T1000 (cell line): ENCODE measurements around the gene SSU72.
"Not testable (repeated sequence)": the region's sequence is repeated elsewhere in the genome, so short reads cannot be mapped to it uniquely, and the experiment has no call there.

Experiments
- DNase-seq: peaks from one replicate; lab custom pipeline; 2025; ENCODE audit warnings: mixed read lengths; lab: John Stamatoyannopoulos, UW

SSU72 gene

GRCh38 chr1:1540818-1541628 lies 33.6 kb downstream of the SSU72 start:
- DNase-seq, result no peak

GRCh38 chr1:1540090-1540817 lies 34.4 kb downstream of the SSU72 start, which contains the start of gene TMEM240:
Gene TMEM240 (minus strand): TSS chr1:1540624. CDS start chr1:1540346, 278 bp downstream.
- peak; percentile 69 for DNase-seq

DNA sequence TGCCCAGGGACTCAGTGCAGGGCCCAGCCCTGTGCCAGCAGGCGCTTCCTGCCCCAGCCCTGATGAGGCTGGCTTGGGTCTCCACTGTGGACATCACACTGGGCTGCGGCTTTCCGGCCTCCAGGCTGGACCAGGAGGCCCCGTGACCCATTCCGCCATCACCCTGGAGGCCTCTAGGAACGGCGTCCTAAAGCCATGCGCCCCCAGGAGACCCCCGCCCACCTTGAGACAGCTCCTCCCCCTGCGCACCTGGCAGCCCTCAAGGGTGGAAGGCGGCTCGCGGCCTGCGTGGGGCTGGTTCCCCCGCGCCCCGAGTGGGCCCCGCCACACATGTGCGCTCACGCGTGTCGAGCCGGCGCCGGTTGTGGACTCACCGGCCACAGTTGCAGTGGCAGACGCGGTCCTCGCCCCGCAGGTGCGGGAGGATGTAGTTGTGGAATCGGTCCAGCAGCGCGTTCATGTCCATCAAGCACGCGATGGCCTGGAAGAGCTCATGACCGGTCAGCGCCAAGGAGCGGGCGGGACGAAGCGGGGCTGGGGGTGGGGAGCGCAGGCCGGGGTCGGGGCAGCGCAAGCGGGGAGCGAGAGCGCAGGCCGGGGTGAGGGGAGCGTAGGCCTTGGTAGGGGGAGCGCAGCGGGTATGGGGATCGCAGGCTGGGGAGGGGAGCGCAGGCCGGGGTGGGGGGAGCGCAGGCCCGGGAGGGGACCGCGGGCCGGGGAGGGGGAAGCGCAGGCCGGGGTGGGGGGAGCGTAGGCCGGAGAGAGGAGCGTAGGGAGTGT lies 35.2 kb downstream of the SSU72 start:
- no peak for DNase-seq

DNA sequence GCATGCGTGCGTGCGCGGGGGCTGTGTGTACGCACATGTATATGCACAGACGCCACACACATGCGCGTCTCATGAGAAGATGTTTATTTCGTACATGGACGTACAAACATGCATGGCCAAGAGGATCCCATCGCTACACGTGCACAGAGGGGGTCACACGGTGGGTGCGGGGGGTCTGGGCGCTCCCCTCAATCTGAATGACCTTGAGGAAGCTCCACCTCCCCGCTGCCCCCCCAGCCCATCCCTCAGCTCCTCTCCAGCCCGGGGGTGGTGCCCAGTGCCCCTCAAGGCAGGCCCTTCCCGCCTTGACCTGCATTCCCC lies 35.7 kb downstream of the SSU72 start:
- no peak for DNase-seq

DNA sequence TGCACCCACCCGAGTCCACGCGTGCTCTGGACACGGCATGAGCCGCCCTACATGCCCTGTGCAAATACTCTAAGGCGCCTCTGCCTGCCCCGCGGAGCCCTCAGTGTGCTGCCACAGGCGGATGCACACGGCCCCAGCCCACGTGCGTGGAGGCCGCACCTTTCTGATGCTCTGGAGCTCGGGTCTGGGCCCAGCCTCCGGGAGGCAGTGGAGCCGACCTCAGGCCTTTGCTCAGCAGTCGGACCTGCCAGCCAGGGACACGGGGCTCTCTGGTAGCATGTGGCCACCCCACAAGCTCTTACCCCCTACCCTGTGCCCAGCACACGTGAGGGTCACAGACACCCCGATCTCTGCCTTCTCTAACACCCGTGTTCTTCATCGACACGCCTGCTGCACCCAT lies 36.3 kb downstream of the SSU72 start:
- DNase-seq, result no peak

- DNase-seq, result no peak
These were observed 36.9 kb downstream of the SSU72 start for GRCh38 chr1:1537626-1538250.

DNA sequence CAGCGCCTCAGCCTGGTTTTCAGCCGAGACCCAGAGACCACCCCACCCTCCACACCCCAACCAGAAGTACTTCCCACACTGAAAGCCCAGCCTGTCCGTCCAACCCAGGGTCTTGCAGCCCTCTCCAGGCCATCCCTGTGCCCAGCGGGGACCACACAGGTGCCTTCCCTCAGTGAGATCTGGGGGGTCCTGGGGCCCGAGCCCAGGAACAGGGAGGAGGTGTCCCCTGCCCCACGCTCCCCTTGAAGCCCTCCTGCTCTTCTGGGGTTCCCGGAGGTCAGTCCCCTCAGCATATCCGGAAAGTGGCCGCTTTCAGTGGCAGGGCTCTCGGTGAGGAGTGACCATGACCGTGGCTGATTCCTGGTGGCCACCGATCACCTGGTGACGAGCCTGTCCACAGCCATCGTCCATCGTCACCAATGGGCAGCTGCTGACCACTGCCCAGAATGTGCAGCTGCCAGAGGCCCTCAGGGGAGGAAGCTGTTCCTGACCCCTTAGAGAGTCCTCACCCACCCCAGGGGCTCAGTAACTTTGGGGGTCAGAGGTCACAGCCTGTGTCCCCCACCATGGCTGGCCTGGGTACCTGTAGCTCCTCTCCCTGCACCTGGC lies 37.6 kb downstream of the SSU72 start:
- no peak for DNase-seq

DNA sequence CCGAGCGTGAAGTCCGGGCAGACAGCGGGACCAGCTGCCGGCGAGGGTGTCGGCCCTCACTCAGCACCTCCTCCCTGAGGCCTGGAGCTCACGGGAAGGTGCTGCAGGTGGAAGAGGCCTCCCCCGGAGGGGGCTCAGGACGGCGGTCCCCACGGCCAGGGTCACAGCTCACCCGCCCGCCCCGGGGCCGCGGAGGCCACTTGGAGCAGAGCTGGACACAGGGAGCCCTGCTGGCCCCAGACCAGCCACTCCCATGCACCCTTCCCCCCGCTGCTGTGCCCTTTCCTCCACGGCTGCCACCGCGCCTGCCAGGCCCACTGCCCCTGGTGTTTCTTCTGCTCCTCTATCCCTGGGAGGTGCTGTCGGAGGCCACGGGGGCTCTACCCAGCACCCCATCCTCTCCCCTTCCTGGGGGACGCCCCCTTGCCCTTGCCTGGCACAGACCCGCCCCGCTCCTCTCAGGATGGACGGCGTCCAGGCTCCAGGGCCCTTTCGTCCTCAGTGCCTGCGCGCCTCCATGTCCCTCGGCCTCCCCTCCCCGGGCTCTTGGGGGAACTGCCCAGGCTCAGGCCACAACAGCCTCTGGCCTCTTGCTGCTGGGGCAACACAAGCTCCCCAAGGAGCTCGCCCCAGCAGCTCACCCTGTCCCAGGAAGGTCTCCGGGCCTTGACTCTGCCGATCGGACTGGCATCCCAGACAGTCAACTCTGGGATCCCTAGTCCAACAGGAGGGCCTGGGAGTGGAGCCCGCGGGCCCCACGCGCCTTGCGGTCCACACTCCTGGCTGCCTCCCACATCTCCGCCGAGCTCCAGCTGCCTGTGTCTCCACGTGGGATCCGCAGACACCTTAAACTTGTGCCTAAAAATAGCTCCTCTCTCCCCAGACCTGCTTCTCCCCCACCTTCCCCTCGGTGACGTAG lies 38.4 kb downstream of the SSU72 start:
- DNase-seq, result no peak

GRCh38 chr1:1535201-1536018 lies 39.3 kb downstream of the SSU72 start:
- no peak for DNase-seq

- DNase-seq, result no peak
These were observed 40.1 kb downstream of the SSU72 start for GRCh38 chr1:1534401-1535154.

- not testable (repeated sequence) for DNase-seq
These were observed 40.8 kb downstream of the SSU72 start for GRCh38 chr1:1533894-1534291.

- not testable (repeated sequence) for DNase-seq
These were observed 41.3 kb downstream of the SSU72 start for GRCh38 chr1:1533176-1533893.

DNA sequence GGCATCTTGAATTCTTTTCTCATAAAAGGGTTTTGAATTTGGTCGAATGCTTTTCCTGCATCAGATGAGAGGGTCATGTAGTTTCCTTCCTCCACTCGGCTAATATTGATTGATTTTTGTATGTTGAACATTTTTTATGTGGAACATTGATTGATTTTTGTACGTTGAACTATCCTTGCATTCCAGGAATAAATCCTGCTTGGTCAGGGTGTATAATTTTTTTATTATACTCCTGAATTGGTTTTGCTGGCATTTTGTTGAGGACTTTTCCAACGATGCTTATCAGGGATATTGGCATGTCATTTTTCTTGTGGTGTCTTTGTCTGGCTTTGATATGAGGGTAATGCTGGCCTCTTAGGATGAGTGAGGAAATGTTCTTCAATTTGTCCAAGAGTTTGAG lies 42.7 kb downstream of the SSU72 start:
- no peak for DNase-seq

- no peak for DNase-seq
These were observed 44.7 kb downstream of the SSU72 start for GRCh38 chr1:1529936-1530335.

- DNase-seq, result no peak
These were observed 45.3 kb downstream of the SSU72 start for GRCh38 chr1:1529321-1529720.

DNA sequence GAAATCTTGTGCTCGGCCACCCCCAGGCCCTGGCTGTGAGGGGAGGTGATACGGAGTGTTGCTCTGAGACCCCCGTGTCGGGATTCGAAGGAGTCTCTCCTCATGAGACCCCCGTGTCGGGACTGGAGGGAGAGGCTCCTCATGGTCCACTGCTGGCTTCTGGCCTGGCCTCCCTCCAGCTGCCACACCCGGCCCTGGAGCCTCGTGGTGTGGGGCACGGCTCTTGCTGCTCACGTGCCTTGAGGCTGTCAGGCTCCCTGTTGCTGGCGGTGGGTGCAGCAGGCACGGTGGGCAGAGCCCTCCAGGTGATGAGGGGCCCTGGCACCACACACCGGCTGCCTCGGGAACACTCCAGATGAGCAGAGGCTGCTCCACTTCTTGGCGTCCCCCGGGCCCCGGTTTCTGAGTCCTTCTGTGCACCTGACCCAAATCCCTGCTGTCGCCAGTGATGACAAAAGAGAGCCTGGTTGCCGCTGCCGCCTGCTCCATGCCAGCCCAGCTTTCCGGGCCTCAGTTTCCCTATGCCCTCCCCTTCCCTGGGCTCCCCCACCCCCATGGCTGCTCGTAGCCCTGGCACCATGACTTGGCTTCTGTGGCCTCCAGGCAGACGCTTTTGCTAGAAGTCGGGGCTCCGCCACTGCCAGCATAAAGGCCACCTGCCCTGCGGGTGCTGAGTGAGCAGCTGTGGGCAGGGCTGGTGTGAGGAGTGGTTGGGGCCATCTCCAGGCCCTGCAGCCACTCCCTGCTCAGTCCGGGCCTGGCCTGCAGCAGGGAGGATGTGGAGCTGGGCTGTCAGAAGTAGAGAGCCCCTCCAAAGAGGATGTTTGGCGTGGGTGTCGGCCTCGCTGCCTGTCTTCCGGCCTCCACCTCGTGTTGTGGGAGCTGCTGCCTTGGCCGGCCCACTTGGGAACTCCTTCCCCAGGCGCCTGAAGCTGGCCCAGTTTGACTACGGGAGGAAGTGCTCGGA lies 46.1 kb downstream of the SSU72 start:
- no peak for DNase-seq
